Esophagus squamous epithelium (tissue), 5 donors: ENCODE results near the gene MRM2. TPM values are rescaled to one million over a fixed set of nuclear protein-coding genes. Genes with fewer than 3 reads are reported as not detected.

Experiments
- DNase-seq: peaks from one replicate; lab custom pipeline; 2025; lab: John Stamatoyannopoulos, UW
- H3K27ac ChIP-seq, 4 donors: fragments of 200-600 bp; sonication (generic); one replicate each; pipeline ENCODE4 v1.5.1; 2016 to 2019; ENCODE audit warnings: mild to moderate bottlenecking in 1 of 4
- H3K27me3 ChIP-seq, 4 donors: fragments of 200-600 bp; sonication (generic); 1 replicate in 3 of 4; 2 replicates in 1 of 4; pipeline versions ENCODE4 v1.5.1 to v1.6.0; 2017 to 2021; ENCODE audit warnings: antibody characterized with exemption in 1 of 4
- H3K36me3 ChIP-seq, 3 donors: fragments of 200-600 bp; sonication (generic); one replicate each; pipeline ENCODE4 v1.5.1; 2016 to 2019
- H3K4me1 ChIP-seq, 3 donors: fragments of 200-600 bp; sonication (generic); one replicate each; pipeline ENCODE4 v1.5.1; 2017 to 2019
- H3K4me3 ChIP-seq, 4 donors: fragments of 200-600 bp; sonication (generic); 1 replicate in 3 of 4; 2 replicates in 1 of 4; pipeline ENCODE4 v1.5.1; 2016 to 2019; ENCODE audit warnings: mild to moderate bottlenecking in 2 of 4, moderate library complexity in 1 of 4
- H3K9me3 ChIP-seq, 3 donors: fragments of 200-600 bp; sonication (generic); one replicate each; pipeline ENCODE4 v1.5.1; 2016 to 2019
- CTCF ChIP-seq, 6 experiments: fragments of 450-650 bp in 4 of 6; fragments of 200-600 bp in 2 of 6; sonication (generic) in 2 of 6; IDR thresholded peaks; one replicate each; pipeline ENCODE4 v1.5.1; 2016 to 2019; ENCODE audit warnings: antibody characterized with exemption in 6 of 6, mild to moderate bottlenecking in 4 of 6, moderate library complexity in 4 of 6
- POLR2A ChIP-seq, 4 donors: fragments of 450-650 bp; IDR thresholded peaks; one replicate each; pipeline ENCODE4 v1.6.1; 2017; ENCODE audit warnings: antibody characterized with exemption in 4 of 4, mild to moderate bottlenecking in 4 of 4, moderate library complexity in 3 of 4
- WGBS, 2 donors: methylation state at CpG; one replicate each; pipeline ENCODE4 v1.1.5; 2018; 5-methylcytosine and 5-hydroxymethylcytosine counted together
- intact Hi-C: fragments of 100-400 bp; cut with DNase I; formaldehyde crosslinking; loops from one replicate; pipeline ENCODE4 v1.15.0; 2022
- total RNA-seq, 4 donors: library from RNA; depleted of rRNA; stranded (reverse); fragments of >200 nt; gene quantifications; one replicate each; pipeline ENCODE4 v1.1.0, GENCODE V29; 2016
- donor health status: DM: yes; HTN: yes; CAD: no.

Gene MRM2
- total RNA-seq, 4 donors from 2014 or later: 16.8 to 31.5 (median 17.9) TPM

- Histone ChIP-seq H3K36me3 (peaks cover 20 to 99% (median 35%) of the 10 kb centered on the region in 3 donors), H3K4me1 (no peaks in the 10 kb centered on the region), H3K27ac (no peak overlapping the region), H3K4me3 (no peak overlapping the region), H3K27me3 (no peaks in the 10 kb centered on the region), H3K9me3 (no peaks in the 10 kb centered on the region)
- intact Hi-C loops: loop anchor here (10.0 kb wide), 1 partner anchor 552 kb away; no protein-coding TSS in a partner anchor
- no peak for TF ChIP-seq CTCF (IDR thresholded peaks at IDR 0.05)
- no peak for TF ChIP-seq POLR2A (IDR thresholded peaks at IDR 0.05)
- 70 to 89% methylated on average over 2 to 7 of the region's 10 CpGs for WGBS, 2 donors
- no peak for DNase-seq
These were observed 24.8 kb downstream of the MRM2 start for GRCh38 chr7:2217206-2217605.

GRCh38 chr7:2215851-2216250 is 26.2 kb downstream of the MRM2 start:
- DNase-seq: no peak
- TF ChIP-seq CTCF (IDR thresholded peaks at IDR 0.05): no peak
- no peak for TF ChIP-seq POLR2A (IDR thresholded peaks at IDR 0.05)
- intact Hi-C loops: loop anchor here (10.0 kb wide), 1 partner anchor 551 kb away; no protein-coding TSS in a partner anchor
- Histone ChIP-seq H3K27ac (no peak overlapping the region), H3K4me1 (no peaks in the 10 kb centered on the region), H3K27me3 (no peaks in the 10 kb centered on the region), H3K36me3 (peaks cover 25 to 99% (median 40%) of the 10 kb centered on the region in 3 donors), H3K9me3 (no peaks in the 10 kb centered on the region), H3K4me3 (no peak overlapping the region)
- 90 to 97% methylated on average over 11 of the region's 17 CpGs for WGBS, 2 donors

GRCh38 chr7:2214636-2215035 is 27.4 kb downstream of the MRM2 start:
- WGBS, 2 donors: 68 to 75% methylated on average over 5 to 9 of the region's 9 CpGs
- no peaks in the 10 kb centered on the region for H3K4me1 ChIP-seq
- H3K36me3 ChIP-seq: peaks cover 25 to 96% (median 40%) of the 10 kb centered on the region in 3 donors
- no peaks in the 10 kb centered on the region for H3K9me3 ChIP-seq
- DNase-seq: no peak
- TF ChIP-seq CTCF (IDR thresholded peaks at IDR 0.05) (no peak), POLR2A (IDR thresholded peaks at IDR 0.05) (no peak)
- no peak overlapping the region for H3K4me3 ChIP-seq
- no peak overlapping the region for H3K27ac ChIP-seq
- no peaks in the 10 kb centered on the region for H3K27me3 ChIP-seq
- intact Hi-C loops: loop anchor here (10.0 kb wide), 1 partner anchor 550 kb away; no protein-coding TSS in a partner anchor

GRCh38 chr7:2213551-2214215 is 28.3 kb downstream of the MRM2 start:
- Histone ChIP-seq H3K27ac (no peak overlapping the region), H3K4me1 (no peaks in the 10 kb centered on the region), H3K9me3 (no peaks in the 10 kb centered on the region), H3K27me3 (no peaks in the 10 kb centered on the region), H3K36me3 (peaks cover 25 to 94% (median 40%) of the 10 kb centered on the region in 3 donors), H3K4me3 (no peak overlapping the region)
- 94 to 96% methylated on average over 6 to 7 of the region's 15 CpGs for WGBS, 2 donors
- intact Hi-C loops: loop anchor here (10.0 kb wide), 1 partner anchor 549 kb away; no protein-coding TSS in a partner anchor
- no peak for DNase-seq
- TF ChIP-seq CTCF (IDR thresholded peaks at IDR 0.05) (no peak), POLR2A (IDR thresholded peaks at IDR 0.05) (no peak)

GRCh38 chr7:2212906-2213305 is 29.1 kb downstream of the MRM2 start:
- Histone ChIP-seq H3K4me1 (no peaks in the 10 kb centered on the region), H3K36me3 (peaks cover 25 to 94% (median 42%) of the 10 kb centered on the region in 3 donors), H3K4me3 (no peak overlapping the region), H3K27ac (no peak overlapping the region), H3K27me3 (no peaks in the 10 kb centered on the region), H3K9me3 (no peaks in the 10 kb centered on the region)
- 95 to 100% methylated on average over 4 of the region's 10 CpGs for WGBS, 2 donors
- intact Hi-C loops: loop anchor here (10.0 kb wide), 1 partner anchor 548 kb away; no protein-coding TSS in a partner anchor
- no peak for TF ChIP-seq POLR2A (IDR thresholded peaks at IDR 0.05)
- TF ChIP-seq CTCF (IDR thresholded peaks at IDR 0.05): no peak
- DNase-seq: no peak
